Sigmoid colon (tissue), 7 donors: Measurements from ENCODE around the gene SLC44A1. TPM values are rescaled to one million over a fixed set of nuclear protein-coding genes. Genes with fewer than 3 reads are reported as not detected.

Experiments
- DNase-seq: peaks from one replicate; pipeline ENCODE4 v3.0.0-alpha.2; 2019
- H3K27ac ChIP-seq, 4 donors: fragments of 200-600 bp; sonication (generic); one replicate each; pipeline ENCODE4 v1.5.1; 2016 to 2019; ENCODE audit warnings: mild to moderate bottlenecking in 1 of 4
- H3K27me3 ChIP-seq, 3 donors: fragments of 200-600 bp; sonication (generic); one replicate each; pipeline ENCODE4 v1.5.1; 2019; ENCODE audit warnings: mild to moderate bottlenecking in 1 of 3
- H3K36me3 ChIP-seq, 4 donors: fragments of 200-600 bp; sonication (generic); one replicate each; pipeline ENCODE4 v1.5.1; 2016 to 2019
- H3K4me1 ChIP-seq, 4 donors: fragments of 200-600 bp; sonication (generic); one replicate each; pipeline ENCODE4 v1.5.1; 2017 to 2019
- H3K4me3 ChIP-seq, 4 donors: fragments of 200-600 bp; sonication (generic); one replicate each; pipeline ENCODE4 v1.5.1; 2017 to 2019; ENCODE audit warnings: mild to moderate bottlenecking in 2 of 4, moderate library complexity in 1 of 4
- H3K9me3 ChIP-seq, 4 donors: fragments of 200-600 bp in 3 of 4; sonication (generic) in 3 of 4; one replicate each; pipeline versions ENCODE4 v1.5.1 to v1.6.1; 2013 to 2019
- CTCF ChIP-seq, 4 experiments: fragments of 450-650 bp in 3 of 4; fragments of 200-600 bp in 1 of 4; IDR thresholded peaks; one replicate each; pipeline ENCODE4 v1.5.1; 2016 to 2019; ENCODE audit warnings: antibody characterized with exemption in 4 of 4, mild to moderate bottlenecking in 3 of 4, moderate library complexity in 2 of 4
- EP300 ChIP-seq, 4 donors: sonication (generic); formaldehyde crosslinking; IDR thresholded peaks; one replicate each; pipeline ENCODE4 v1.6.1; 2017; ENCODE audit warnings: antibody characterized with exemption in 4 of 4
- POLR2A ChIP-seq, 2 donors: fragments of 450-650 bp; IDR thresholded peaks; one replicate each; pipeline ENCODE4 v1.6.1; 2016; ENCODE audit warnings: antibody characterized with exemption in 2 of 2, mild to moderate bottlenecking in 2 of 2, moderate library complexity in 2 of 2
- POLR2AphosphoS5 ChIP-seq, 4 donors: sonication (generic); formaldehyde crosslinking; IDR thresholded peaks; one replicate each; pipeline ENCODE4 v1.6.1; 2017; ENCODE audit warnings: antibody characterized with exemption in 4 of 4
- WGBS, 2 donors: extraction: QIAGEN DNeasy Blood & Tissue Kit; methylation state at CpG; one replicate each; pipeline ENCODE4 v1.1.7; 2013; 5-methylcytosine and 5-hydroxymethylcytosine counted together
- intact Hi-C: fragments of 100-400 bp; cut with DNase I; formaldehyde crosslinking; loops from one replicate; pipeline ENCODE4 v1.15.1; 2023
- polyA plus RNA-seq, 3 donors: library from polyadenylated mRNA; stranded (reverse); fragments of 200-250 nt; gene quantifications; one replicate each; pipeline ENCODE4 v1.2.3, GENCODE V29; 2013
- total RNA-seq, 4 donors: library from RNA; depleted of rRNA; stranded (reverse); fragments of >200 nt; gene quantifications; one replicate each; pipeline ENCODE4 v1.1.0, GENCODE V29; 2016
- donor health status: healthy with polysubstance abuse.
- donor health status: Bipolar disorder and iron deficiency.
- donor health status: healthy.

SLC44A1 gene
- total and polyA plus RNA-seq, 7 donors = 11.4 to 35.4 (median 25.2) TPM

DNA sequence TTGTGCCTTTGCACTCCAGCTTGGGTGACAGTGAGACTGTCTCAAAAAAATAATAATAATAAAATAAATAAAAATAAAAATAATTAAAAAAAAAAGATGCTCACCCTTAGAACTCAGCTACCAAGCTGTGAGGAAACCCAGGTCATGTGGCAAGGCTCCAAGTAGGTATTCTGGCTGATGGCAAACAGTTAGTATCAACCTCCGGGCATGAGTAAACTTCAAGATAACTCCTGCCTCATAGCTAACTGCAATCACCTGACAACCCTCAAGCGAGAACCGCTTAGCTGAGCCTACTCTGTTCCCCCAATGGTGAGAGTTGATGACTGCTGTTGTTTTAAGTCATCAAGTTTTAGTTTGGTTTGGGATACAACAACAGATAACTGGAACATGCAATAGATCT, 6.1 kb upstream of the SLC44A1 start:
- no peak overlapping the region for H3K27ac ChIP-seq
- no peaks in the 10 kb centered on the region for H3K27me3 ChIP-seq
- no peak overlapping the region for H3K4me3 ChIP-seq
- H3K9me3 ChIP-seq = no peaks in the 10 kb centered on the region
- intact Hi-C loops = no loop called here
- H3K36me3 ChIP-seq = no peaks in the 10 kb centered on the region
- WGBS, 2 donors = 18 to 72% methylated on average over 3 of the region's 3 CpGs
- H3K4me1 ChIP-seq = peaks cover 0 to 16% (median 5%) of the 10 kb centered on the region in 4 donors
- DNase-seq = no peak
- TF ChIP-seq POLR2AphosphoS5 (IDR thresholded peaks at IDR 0.05) = no peak
- TF ChIP-seq EP300 (IDR thresholded peaks at IDR 0.05) = no peak
- no peak for TF ChIP-seq POLR2A (IDR thresholded peaks at IDR 0.05)
- TF ChIP-seq CTCF (IDR thresholded peaks at IDR 0.05) = no peak

- Histone ChIP-seq H3K27ac (peak overlapping the region in 1 of 4 donors; percentile 84), H3K4me3 (no peak overlapping the region), H3K4me1 (peaks cover 0 to 26% (median 15%) of the 10 kb centered on the region in 4 donors), H3K36me3 (no peaks in the 10 kb centered on the region), H3K27me3 (no peaks in the 10 kb centered on the region), H3K9me3 (no peaks in the 10 kb centered on the region)
- 75 to 83% methylated on average over 4 of the region's 4 CpGs for WGBS, 2 donors
- intact Hi-C loops = loop anchor here (10.0 kb wide), 3 partner anchors 103 to 377 kb away; no protein-coding TSS in a partner anchor
- TF ChIP-seq EP300 (IDR thresholded peaks at IDR 0.05) (no peak), POLR2AphosphoS5 (IDR thresholded peaks at IDR 0.05) (no peak), POLR2A (IDR thresholded peaks at IDR 0.05) (no peak)
- DNase-seq = no peak
Observed at GRCh38 chr9:105241356-105242043, 3.0 kb upstream of the SLC44A1 start.

- no peaks in the 10 kb centered on the region for H3K27me3 ChIP-seq
- H3K27ac ChIP-seq = peak overlapping the region; percentile 52 to 84 (median 81)
- no peaks in the 10 kb centered on the region for H3K36me3 ChIP-seq
- no peaks in the 10 kb centered on the region for H3K9me3 ChIP-seq
- no peak for DNase-seq
- TF ChIP-seq POLR2AphosphoS5 (IDR thresholded peaks at IDR 0.05) = no peak
- TF ChIP-seq CTCF (IDR thresholded peaks at IDR 0.05) = no peak
- no peak for TF ChIP-seq POLR2A (IDR thresholded peaks at IDR 0.05)
- TF ChIP-seq EP300 (IDR thresholded peaks at IDR 0.05) = no peak
- H3K4me3 ChIP-seq = no peak overlapping the region
- WGBS, 2 donors = 73 to 78% methylated on average over 2 of the region's 2 CpGs
- intact Hi-C loops = loop anchor here (10.0 kb wide), 3 partner anchors 103 to 377 kb away; no protein-coding TSS in a partner anchor
- peaks cover 0 to 30% (median 17%) of the 10 kb centered on the region in 4 donors for H3K4me1 ChIP-seq
Observed at GRCh38 chr9:105242062-105242461, 2.4 kb upstream of the SLC44A1 start.

DNA sequence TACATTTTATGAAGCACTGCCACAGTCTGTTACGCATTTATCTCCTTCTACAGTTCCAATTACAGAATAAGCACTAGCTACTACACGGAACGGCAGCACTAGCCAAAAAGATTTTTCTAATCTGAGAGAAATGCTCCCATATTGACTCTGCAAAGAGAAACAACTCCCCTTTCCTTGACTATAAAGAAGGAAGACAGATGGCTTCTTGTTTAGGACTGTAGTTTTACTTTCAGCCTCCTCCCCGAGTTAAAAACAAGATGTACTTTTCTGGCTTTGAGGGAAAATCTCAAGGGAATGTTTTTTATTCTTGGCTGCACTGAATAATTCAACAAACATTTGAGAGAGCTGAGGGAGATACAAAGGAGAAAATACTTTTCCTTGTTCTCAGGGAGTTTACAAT, 1.9 kb upstream of the SLC44A1 start:
- WGBS, 2 donors = 29 to 43% methylated on average over 4 of the region's 4 CpGs
- Histone ChIP-seq H3K27ac (peak overlapping the region; percentile 52 to 84 (median 81)), H3K4me1 (peaks cover 0 to 31% (median 18%) of the 10 kb centered on the region in 4 donors), H3K36me3 (no peaks in the 10 kb centered on the region), H3K4me3 (peak overlapping the region in 1 of 4 donors; percentile 1), H3K9me3 (no peaks in the 10 kb centered on the region), H3K27me3 (no peaks in the 10 kb centered on the region)
- TF ChIP-seq CTCF (IDR thresholded peaks at IDR 0.05) (no peak), POLR2AphosphoS5 (IDR thresholded peaks at IDR 0.05) (peak in 2 of 4 donors; percentile 16 to 30), POLR2A (IDR thresholded peaks at IDR 0.05) (no peak), EP300 (IDR thresholded peaks at IDR 0.05) (no peak)
- intact Hi-C loops = loop anchor here (10.0 kb wide), 3 partner anchors 102 to 378 kb away; no protein-coding TSS in a partner anchor
- no peak for DNase-seq

GRCh38 chr9:105243015-105243686, 1.3 kb upstream of the SLC44A1 start:
- Histone ChIP-seq H3K27ac (peak overlapping the region; percentile 78 to 84 (median 82)), H3K4me3 (peak overlapping the region in 1 of 4 donors; percentile 92)
- intact Hi-C loops = loop anchor here (10.0 kb wide), 3 partner anchors 102 to 378 kb away; no protein-coding TSS in a partner anchor

More at GRCh38 chr9:105243015-105243686, 1.3 kb upstream of the SLC44A1 start:
- no peak for TF ChIP-seq POLR2A (IDR thresholded peaks at IDR 0.05)
- TF ChIP-seq POLR2AphosphoS5 (IDR thresholded peaks at IDR 0.05) = peak in 1 of 4 donors; percentile 0
- H3K4me1 ChIP-seq = peaks cover 0 to 31% (median 18%) of the 10 kb centered on the region in 4 donors
- H3K9me3 ChIP-seq = no peaks in the 10 kb centered on the region
- no peaks in the 10 kb centered on the region for H3K36me3 ChIP-seq
- DNase-seq = no peak
- WGBS, 2 donors = 65 to 68% methylated on average over 5 of the region's 5 CpGs
- no peaks in the 10 kb centered on the region for H3K27me3 ChIP-seq
